Colonic mucosa (tissue), 4 donors: Measurements from ENCODE around the gene MTFP1. TPM values are rescaled to one million over a fixed set of nuclear protein-coding genes. Genes with fewer than 3 reads are reported as not detected.
"Not testable (repeated sequence)": the region's sequence is repeated elsewhere in the genome, so short reads cannot be mapped to it uniquely, and the experiment has no call there.

ENCODE experiments used
- DNase-seq: peaks from one replicate; pipeline ENCODE4 v3.0.0-alpha.2; 2020
- H3K27ac ChIP-seq: fragments of 200-600 bp; one replicate; pipeline ENCODE4 v1.8.0; 2021
- H3K27me3 ChIP-seq: fragments of 200-600 bp; one replicate; pipeline ENCODE4 v1.8.0; 2021
- H3K36me3 ChIP-seq: fragments of 200-600 bp; one replicate; pipeline ENCODE4 v1.8.0; 2021
- H3K4me1 ChIP-seq: fragments of 200-600 bp; one replicate; pipeline ENCODE4 v1.8.0; 2021; ENCODE audit warnings: mild to moderate bottlenecking
- H3K4me3 ChIP-seq: fragments of 200-600 bp; one replicate; pipeline ENCODE4 v1.8.0; 2021
- H3K9ac ChIP-seq, 2 donors: one replicate each; pipeline ENCODE4 v1.7.0; 2013; ENCODE audit warnings: control low read depth in 2 of 2, low read depth in 2 of 2, low read length in 2 of 2
- H3K9me3 ChIP-seq: fragments of 200-600 bp; one replicate; pipeline ENCODE4 v1.8.0; 2021
- CTCF ChIP-seq: fragments of 200-600 bp; IDR thresholded peaks from one replicate; pipeline ENCODE4 v1.8.0; 2022; ENCODE audit warnings: antibody characterized with exemption, mild to moderate bottlenecking
- intact Hi-C: fragments of 100-400 bp; cut with DNase I; formaldehyde crosslinking; loops from one replicate; pipeline ENCODE4 v1.14.1; 2022
- total RNA-seq, 2 donors: library from RNA; stranded (reverse); fragmentation: NEBNext Ultra II Directional in 1 of 2; extraction: Animal tissue kit (Norgen Biotek cat#: 25700) in 1 of 2; gene quantifications; one replicate each; pipeline ENCODE4 v1.2.1, GENCODE V29; 2021
- donor health status: healthy.
- donor health status: DM: no; HTN: no; CAD: no.
- donor health status: DM: no; HTN: no; CAD: no.

MTFP1 gene
- total RNA-seq, 2 donors from 2014 or later = 39.7 to 55.1 TPM

- no peak for TF ChIP-seq CTCF
- intact Hi-C loops = no loop called here
- Histone ChIP-seq H3K9ac (no peak overlapping the region), H3K27ac (no peak overlapping the region), H3K9me3 (no peaks in the 10 kb centered on the region), H3K27me3 (peaks cover 10% of the 10 kb centered on the region), H3K4me3 (no peak overlapping the region), H3K4me1 (peaks cover 9% of the 10 kb centered on the region), H3K36me3 (no peaks in the 10 kb centered on the region)
- DNase-seq = no peak
These were observed 26.6 kb upstream of the MTFP1 start for GRCh38 chr22:30398685-30399680.

GRCh38 chr22:30399718-30400117 lies 25.9 kb upstream of the MTFP1 start:
- Histone ChIP-seq H3K4me1 (peaks cover 9% of the 10 kb centered on the region), H3K9me3 (no peaks in the 10 kb centered on the region), H3K4me3 (no peak overlapping the region), H3K9ac (no peak overlapping the region), H3K27ac (no peak overlapping the region), H3K36me3 (no peaks in the 10 kb centered on the region), H3K27me3 (peaks cover 10% of the 10 kb centered on the region)
- TF ChIP-seq CTCF = no peak
- DNase-seq = no peak
- intact Hi-C loops = no loop called here

GRCh38 chr22:30400159-30400558 lies 25.4 kb upstream of the MTFP1 start:
- no peak overlapping the region for H3K9ac ChIP-seq
- TF ChIP-seq CTCF = no peak
- no peak for DNase-seq
- H3K4me1 ChIP-seq = peaks cover 9% of the 10 kb centered on the region
- no peak overlapping the region for H3K27ac ChIP-seq
- no peaks in the 10 kb centered on the region for H3K36me3 ChIP-seq
- H3K4me3 ChIP-seq = no peak overlapping the region
- no peaks in the 10 kb centered on the region for H3K9me3 ChIP-seq
- intact Hi-C loops = no loop called here
- peaks cover 10% of the 10 kb centered on the region for H3K27me3 ChIP-seq

GRCh38 chr22:30401024-30401423 lies 24.5 kb upstream of the MTFP1 start:
- H3K27ac ChIP-seq, H3K9me3 ChIP-seq, H3K9ac ChIP-seq, intact Hi-C loops, DNase-seq, H3K36me3 ChIP-seq, H3K4me1 ChIP-seq, H3K4me3 ChIP-seq: not testable (repeated sequence)
- H3K27me3 ChIP-seq = peaks cover 10% of the 10 kb centered on the region

- peaks cover 3% of the 10 kb centered on the region for H3K4me1 ChIP-seq
- H3K36me3 ChIP-seq = no peaks in the 10 kb centered on the region
- H3K4me3 ChIP-seq = no peak overlapping the region
- no peak overlapping the region for H3K27ac ChIP-seq
- H3K9ac ChIP-seq = no peak overlapping the region
- DNase-seq = no peak
- H3K27me3 ChIP-seq = peaks cover 9% of the 10 kb centered on the region
- intact Hi-C loops = no loop called here
- no peak for TF ChIP-seq CTCF
- no peaks in the 10 kb centered on the region for H3K9me3 ChIP-seq
These were observed 23.4 kb upstream of the MTFP1 start for GRCh38 chr22:30402028-30402765.

GRCh38 chr22:30402766-30403104 lies 22.8 kb upstream of the MTFP1 start:
- intact Hi-C loops, H3K27me3 ChIP-seq, H3K9me3 ChIP-seq, H3K9ac ChIP-seq, H3K4me1 ChIP-seq, H3K36me3 ChIP-seq, H3K27ac ChIP-seq, DNase-seq, H3K4me3 ChIP-seq: not testable (repeated sequence)
